ENCODE measurements around the gene CRISP3.

GRCh38 chr6:49782725-49783124, 38.5 kb upstream of the CRISP3 start:
- TF ChIP-seq, protein P1, sequence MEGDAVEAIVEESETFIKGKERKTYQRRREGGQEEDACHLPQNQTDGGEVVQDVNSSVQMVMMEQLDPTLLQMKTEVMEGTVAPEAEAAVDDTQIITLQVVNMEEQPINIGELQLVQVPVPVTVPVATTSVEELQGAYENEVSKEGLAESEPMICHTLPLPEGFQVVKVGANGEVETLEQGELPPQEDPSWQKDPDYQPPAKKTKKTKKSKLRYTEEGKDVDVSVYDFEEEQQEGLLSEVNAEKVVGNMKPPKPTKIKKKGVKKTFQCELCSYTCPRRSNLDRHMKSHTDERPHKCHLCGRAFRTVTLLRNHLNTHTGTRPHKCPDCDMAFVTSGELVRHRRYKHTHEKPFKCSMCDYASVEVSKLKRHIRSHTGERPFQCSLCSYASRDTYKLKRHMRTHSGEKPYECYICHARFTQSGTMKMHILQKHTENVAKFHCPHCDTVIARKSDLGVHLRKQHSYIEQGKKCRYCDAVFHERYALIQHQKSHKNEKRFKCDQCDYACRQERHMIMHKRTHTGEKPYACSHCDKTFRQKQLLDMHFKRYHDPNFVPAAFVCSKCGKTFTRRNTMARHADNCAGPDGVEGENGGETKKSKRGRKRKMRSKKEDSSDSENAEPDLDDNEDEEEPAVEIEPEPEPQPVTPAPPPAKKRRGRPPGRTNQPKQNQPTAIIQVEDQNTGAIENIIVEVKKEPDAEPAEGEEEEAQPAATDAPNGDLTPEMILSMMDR (IDR thresholded peaks at IDR 0.05): no peak
- no peak for TF ChIP-seq EZH2 (IDR thresholded peaks at IDR 0.05; ENCODE audit: borderline replicate concordance, insufficient read depth, low read depth, low read length, poor library complexity, severe bottlenecking)

Measured in B cell (primary cell).